Testis (tissue), 3 donors: ENCODE data around the gene SLC16A8. TPM values are rescaled to one million over a fixed set of nuclear protein-coding genes. Genes with fewer than 3 reads are reported as not detected.
A peak's percentile ranks its signal among the peaks of the same experiment; 100 is the strongest.

ENCODE experiments used
- DNase-seq: peaks from one replicate; pipeline ENCODE4 v3.0.0-alpha.2; 2019
- H3K27ac ChIP-seq, 2 donors: fragments of 200-600 bp; sonication (generic); one replicate each; pipeline ENCODE4 v1.5.1; 2019
- H3K27me3 ChIP-seq: fragments of 200-600 bp; sonication (generic); one replicate; pipeline ENCODE4 v1.5.1; 2019
- H3K36me3 ChIP-seq: fragments of 200-600 bp; sonication (generic); one replicate; pipeline ENCODE4 v1.5.1; 2017; ENCODE audit warnings: low read depth; ENCODE audit errors: missing control alignments
- H3K4me1 ChIP-seq: fragments of 200-600 bp; sonication (generic); one replicate; pipeline ENCODE4 v1.5.1; 2019
- H3K4me3 ChIP-seq, 2 donors: fragments of 200-600 bp; sonication (generic); one replicate each; pipeline ENCODE4 v1.5.1; 2017 to 2019
- H3K9me3 ChIP-seq: fragments of 200-600 bp; sonication (generic); one replicate; pipeline ENCODE4 v1.5.1; 2017
- POLR2A ChIP-seq: fragments of 450-650 bp; IDR thresholded peaks from one replicate; pipeline ENCODE4 v1.6.1; 2017; ENCODE audit warnings: antibody characterized with exemption, mild to moderate bottlenecking, moderate library complexity
- WGBS, 2 donors: methylation state at CpG; one replicate each; pipeline ENCODE4 v1.1.5; 2018; 5-methylcytosine and 5-hydroxymethylcytosine counted together
- intact Hi-C: fragments of 100-400 bp; cut with DNase I; formaldehyde crosslinking; loops from one replicate; pipeline ENCODE4 v1.15.1; 2023; ENCODE audit warnings: low total_unique reads
- polyA plus RNA-seq: library from polyadenylated mRNA; stranded (reverse); fragments of 350-450 nt; fragmentation: Illumina TruSeq; extraction: RNeasy Lipid Tissue Mini Kit (QIAGEN cat#74804); gene quantifications from one replicate; pipeline ENCODE4 v1.2.3, GENCODE V29; 2014; ENCODE audit warnings: low read depth, low replicate concordance; ENCODE audit not compliant: insufficient read depth
- total RNA-seq, 2 donors: library from RNA; depleted of rRNA; stranded (reverse); fragments of >200 nt; gene quantifications; one replicate each; pipeline ENCODE4 v1.2.3, GENCODE V29; 2016
- TF ChIP-seq, protein P1 (sequence below), 3 experiments: fragments of 450-650 bp in 2 of 3; fragments of 200-600 bp in 1 of 3; sonication (generic) in 1 of 3; IDR thresholded peaks; one replicate each; pipeline ENCODE4 v1.5.1; 2016 to 2019; ENCODE audit warnings: antibody characterized with exemption in 3 of 3, mild to moderate bottlenecking in 2 of 3, moderate library complexity in 1 of 3

SLC16A8 gene
- total and polyA plus RNA-seq, 3 donors from 2014 or later, result 1.6 to 2.4 (median 2.0) TPM

DNA sequence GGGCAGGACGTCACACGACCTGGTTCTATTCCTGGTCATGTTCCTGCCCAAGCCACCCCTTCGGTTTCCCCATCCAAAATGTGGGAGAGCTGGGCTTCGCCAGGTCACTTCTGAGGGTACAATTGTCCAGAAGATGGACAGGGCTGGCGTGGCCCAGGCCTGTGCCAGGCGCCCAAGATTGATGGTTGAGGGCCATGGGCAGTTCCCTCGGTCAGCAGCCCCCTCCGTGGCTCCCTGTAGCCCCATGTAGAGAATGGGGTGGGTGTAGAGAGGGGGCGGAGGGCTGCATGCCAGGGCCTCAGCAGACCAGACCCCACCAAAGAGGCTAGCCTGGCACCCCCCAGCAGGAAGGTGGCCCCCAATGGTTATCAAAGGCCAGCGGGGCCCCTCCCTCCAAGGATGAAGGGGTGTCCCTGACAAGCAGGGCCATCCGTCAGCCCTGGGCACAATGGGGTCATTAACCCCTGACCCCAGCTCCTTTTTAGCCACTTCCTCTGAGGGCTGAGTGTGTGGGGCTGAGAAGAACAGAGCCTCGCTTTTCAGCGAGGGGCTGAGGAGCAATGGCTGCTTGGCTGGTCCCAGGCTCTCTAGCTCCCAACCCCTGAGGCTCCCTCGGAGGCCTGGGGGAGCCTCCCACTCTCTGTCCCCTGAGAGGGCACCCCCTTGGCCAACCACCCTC, 37.8 kb downstream of the SLC16A8 start:
- H3K9me3 ChIP-seq, result no peaks in the 10 kb centered on the region
- peaks cover under 1% of the 10 kb centered on the region for H3K4me1 ChIP-seq
- no peaks in the 10 kb centered on the region for H3K36me3 ChIP-seq
- intact Hi-C loops, result no loop called here
- H3K27ac ChIP-seq, result no peak overlapping the region
- H3K4me3 ChIP-seq, result no peak overlapping the region
- WGBS, 2 donors, result 78 to 83% methylated on average over 11 to 14 of the region's 14 CpGs
- DNase-seq, result no peak
- H3K27me3 ChIP-seq, result no peaks in the 10 kb centered on the region
- TF ChIP-seq, protein P1, sequence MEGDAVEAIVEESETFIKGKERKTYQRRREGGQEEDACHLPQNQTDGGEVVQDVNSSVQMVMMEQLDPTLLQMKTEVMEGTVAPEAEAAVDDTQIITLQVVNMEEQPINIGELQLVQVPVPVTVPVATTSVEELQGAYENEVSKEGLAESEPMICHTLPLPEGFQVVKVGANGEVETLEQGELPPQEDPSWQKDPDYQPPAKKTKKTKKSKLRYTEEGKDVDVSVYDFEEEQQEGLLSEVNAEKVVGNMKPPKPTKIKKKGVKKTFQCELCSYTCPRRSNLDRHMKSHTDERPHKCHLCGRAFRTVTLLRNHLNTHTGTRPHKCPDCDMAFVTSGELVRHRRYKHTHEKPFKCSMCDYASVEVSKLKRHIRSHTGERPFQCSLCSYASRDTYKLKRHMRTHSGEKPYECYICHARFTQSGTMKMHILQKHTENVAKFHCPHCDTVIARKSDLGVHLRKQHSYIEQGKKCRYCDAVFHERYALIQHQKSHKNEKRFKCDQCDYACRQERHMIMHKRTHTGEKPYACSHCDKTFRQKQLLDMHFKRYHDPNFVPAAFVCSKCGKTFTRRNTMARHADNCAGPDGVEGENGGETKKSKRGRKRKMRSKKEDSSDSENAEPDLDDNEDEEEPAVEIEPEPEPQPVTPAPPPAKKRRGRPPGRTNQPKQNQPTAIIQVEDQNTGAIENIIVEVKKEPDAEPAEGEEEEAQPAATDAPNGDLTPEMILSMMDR (IDR thresholded peaks at IDR 0.05), result no peak
- no peak for TF ChIP-seq POLR2A

DNA sequence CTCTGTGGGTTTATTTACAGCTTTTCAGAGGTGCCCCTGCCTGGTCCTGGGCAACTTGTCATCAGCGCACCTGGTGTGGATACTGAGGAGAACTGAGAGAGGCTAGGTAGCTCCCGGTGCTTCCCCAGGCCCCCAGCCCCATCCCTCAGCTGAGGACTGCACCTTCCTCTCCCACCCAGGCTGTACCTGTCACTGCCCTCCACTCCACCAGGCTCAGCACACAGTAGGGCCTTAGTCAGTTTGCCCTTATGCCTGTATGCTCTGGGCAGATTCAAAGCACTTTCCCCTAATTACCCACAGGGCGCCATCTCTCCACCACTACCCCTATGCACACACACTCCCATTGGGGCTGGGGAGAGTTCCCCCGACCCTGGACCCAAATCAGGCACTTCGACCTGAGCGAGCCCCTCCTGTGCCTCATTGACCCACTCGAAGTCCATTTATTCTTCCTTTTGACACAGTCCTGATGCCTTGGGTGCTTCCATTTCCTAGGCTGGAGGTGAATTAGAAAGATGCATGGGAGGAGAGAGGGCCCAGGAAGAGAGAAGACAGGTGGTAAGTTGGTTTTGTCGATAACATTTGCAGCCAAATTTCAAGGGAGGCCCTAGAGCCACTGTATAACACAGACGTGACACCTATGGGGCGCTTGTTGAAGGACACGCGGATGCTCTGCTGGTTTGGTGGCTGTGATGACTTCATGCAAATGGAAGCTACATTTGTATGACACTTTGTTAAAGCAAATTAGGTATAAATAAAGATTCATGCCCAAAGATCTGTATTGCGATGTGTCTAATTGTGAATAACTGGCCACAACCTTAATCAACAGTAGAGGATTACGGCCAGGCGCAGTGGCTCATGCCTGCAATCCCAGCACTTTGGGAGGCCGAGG, 40.6 kb downstream of the SLC16A8 start:
- Histone ChIP-seq H3K36me3 (no peaks in the 10 kb centered on the region), H3K4me3 (no peak overlapping the region), H3K9me3 (no peaks in the 10 kb centered on the region), H3K27ac (no peak overlapping the region), H3K27me3 (no peaks in the 10 kb centered on the region), H3K4me1 (peaks cover 16% of the 10 kb centered on the region)
- no peak for DNase-seq
- no peak for TF ChIP-seq POLR2A
- TF ChIP-seq, protein P1 (IDR thresholded peaks at IDR 0.05), result no peak
- intact Hi-C loops, result no loop called here
- WGBS, 2 donors, result 92 to 93% methylated on average over 15 to 16 of the region's 16 CpGs

DNA sequence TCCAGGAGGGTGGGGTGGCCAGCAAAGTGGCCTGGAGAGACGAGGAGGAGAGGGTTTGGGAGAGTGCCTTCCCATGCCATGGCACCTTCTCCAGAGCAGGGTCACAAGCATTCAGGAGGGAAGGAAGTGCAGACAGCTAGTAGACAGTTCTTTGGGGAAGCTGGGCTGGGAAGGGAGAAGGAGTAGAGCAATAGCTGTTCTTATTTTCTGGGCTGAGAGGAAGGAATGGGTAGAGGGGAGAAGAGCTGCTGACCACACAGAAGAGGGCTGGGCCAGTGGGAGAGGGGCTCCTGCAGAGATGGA, 41.5 kb downstream of the SLC16A8 start:
- no peak for TF ChIP-seq POLR2A
- TF ChIP-seq, protein P1 (IDR thresholded peaks at IDR 0.05), result no peak
- peak overlapping the region in 1 of 2 donors; percentile 16 for H3K27ac ChIP-seq
- WGBS, 2 donors, result 47 to 67% methylated on average over 1 of the region's 1 CpG
- peaks cover 26% of the 10 kb centered on the region for H3K4me1 ChIP-seq
- H3K36me3 ChIP-seq, result no peaks in the 10 kb centered on the region
- no peaks in the 10 kb centered on the region for H3K9me3 ChIP-seq
- H3K4me3 ChIP-seq, result no peak overlapping the region
- no peak for DNase-seq
- intact Hi-C loops, result no loop called here
- no peaks in the 10 kb centered on the region for H3K27me3 ChIP-seq

DNA sequence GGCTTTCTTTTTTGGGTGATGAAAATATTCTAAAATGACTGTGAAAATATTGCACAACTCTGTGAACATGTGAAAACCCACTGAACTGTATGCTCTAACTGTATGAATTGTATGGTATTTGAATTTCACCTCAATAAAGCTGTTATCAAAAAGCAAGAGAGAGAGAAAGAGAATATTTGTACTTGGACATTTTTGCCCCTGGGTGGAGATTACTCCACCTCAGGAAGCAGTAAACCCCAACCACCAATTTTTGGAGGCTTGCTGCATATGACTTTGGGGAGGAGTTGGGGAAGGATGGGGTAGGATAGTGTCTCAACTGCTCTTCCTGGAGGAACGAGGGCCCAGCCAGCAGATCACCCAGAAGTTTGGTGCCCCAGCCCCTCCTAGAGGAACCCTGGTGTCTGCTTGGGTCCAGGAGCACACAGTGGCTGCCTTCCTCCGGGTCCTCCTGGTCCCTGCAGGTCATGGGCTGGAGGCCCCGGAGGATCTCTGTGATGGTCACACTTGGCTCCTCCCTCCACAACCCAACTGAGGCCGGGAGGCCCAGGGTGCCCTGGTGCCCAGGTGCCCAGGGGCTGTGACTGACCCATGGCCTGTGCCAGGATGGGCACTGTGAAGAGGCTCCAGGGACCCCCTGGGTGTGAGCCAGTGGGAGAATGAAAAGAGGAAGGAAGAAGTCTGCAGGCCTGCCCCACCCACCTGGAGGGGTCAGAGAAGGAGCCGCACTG, 42.1 kb downstream of the SLC16A8 start:
- H3K4me1 ChIP-seq, result peaks cover 27% of the 10 kb centered on the region
- H3K9me3 ChIP-seq, result no peaks in the 10 kb centered on the region
- H3K27ac ChIP-seq, result peak overlapping the region in 1 of 2 donors; percentile 16
- TF ChIP-seq, protein P1 (IDR thresholded peaks at IDR 0.05), result no peak
- TF ChIP-seq POLR2A, result no peak
- H3K27me3 ChIP-seq, result no peaks in the 10 kb centered on the region
- no peak for DNase-seq
- H3K36me3 ChIP-seq, result no peaks in the 10 kb centered on the region
- no peak overlapping the region for H3K4me3 ChIP-seq
- intact Hi-C loops, result no loop called here
- 63 to 81% methylated on average over 4 to 5 of the region's 5 CpGs for WGBS, 2 donors
